IMR-90 (cell line): Measurements from ENCODE around the gene POFUT1. TPM values are rescaled to one million over a fixed set of nuclear protein-coding genes. Genes with fewer than 3 reads are reported as not detected.

Experiments used
- ATAC-seq: fragments of 200-7000 bp; cut with Tn5 transposase; 2 replicates; pipeline ENCODE4 v1.9.1; 2020; ENCODE audit warnings: low read depth, mild to moderate bottlenecking, moderate library complexity
- BruUV-seq: library from RNA; stranded (reverse); fragments of 400-500 nt; replicated peaks from 2 replicates; lab custom pipeline; 2021; lab: Mats Ljungman, UMichigan
- CTCF ChIA-PET: fragments of 300-600 bp; formaldehyde crosslinking; extraction: SDS; loops from one replicate; lab custom pipeline; 2021; ENCODE audit warnings: antibody characterized with exemption; lab: Yijun Ruan, JAX
- POLR2A ChIA-PET: fragments of 300-600 bp; sonication (Branson Sonifier 250); formaldehyde crosslinking; loops from one replicate; lab custom pipeline; 2022; ENCODE audit warnings: antibody characterized with exemption; ENCODE audit not compliant: unreplicated experiment; lab: Charles Lee
- DNase-seq: peaks from one replicate; pipeline ENCODE4 v3.0.0; 2013
- H2AFZ ChIP-seq: replicated peaks from 2 replicates; pipeline ENCODE3; 2013; ENCODE audit warnings: low read length, mild to moderate bottlenecking; ENCODE audit not compliant: poor library complexity
- H2AK5ac ChIP-seq: 2 replicates; pipeline ENCODE4 v1.6.1; 2013; ENCODE audit warnings: low read depth, low read length, inconsistent platforms
- H2AK9ac ChIP-seq: replicated peaks from 2 replicates; pipeline ENCODE3; 2013; ENCODE audit warnings: mild to moderate bottlenecking, low read depth, low read length, moderate library complexity; ENCODE audit not compliant: poor library complexity
- H2BK120ac ChIP-seq: 2 replicates; pipeline ENCODE4 v1.6.1; 2013; ENCODE audit warnings: low read depth, low read length, inconsistent platforms
- H2BK15ac ChIP-seq: 3 replicates; pipeline ENCODE4 v1.6.1; 2013; ENCODE audit warnings: low read depth, low read length, inconsistent platforms
- H2BK20ac ChIP-seq: 2 replicates; pipeline ENCODE4 v1.6.1; 2013; ENCODE audit warnings: low read depth, mild to moderate bottlenecking, inconsistent platforms, low read length, moderate library complexity
- H2BK5ac ChIP-seq: 2 replicates; pipeline ENCODE4 v1.6.1; 2013; ENCODE audit warnings: mild to moderate bottlenecking, low read depth, low read length, inconsistent platforms; ENCODE audit not compliant: poor library complexity, severe bottlenecking
- H3K14ac ChIP-seq: replicated peaks from 2 replicates; pipeline ENCODE4 v1.6.1; 2013; ENCODE audit warnings: low read depth, low read length, inconsistent platforms
- H3K18ac ChIP-seq: 2 replicates; pipeline ENCODE4 v1.6.1; 2013; ENCODE audit warnings: low read depth, low read length, control low read depth
- H3K23ac ChIP-seq: 2 replicates; pipeline ENCODE4 v1.6.1; 2013; ENCODE audit warnings: low read depth, low read length, inconsistent platforms
- H3K27ac ChIP-seq: 2 replicates; pipeline ENCODE4 v1.5.1; 2013; ENCODE audit warnings: mild to moderate bottlenecking, control low read depth, low read length; ENCODE audit not compliant: insufficient read depth
- H3K27me3 ChIP-seq: 2 replicates; pipeline ENCODE4 v1.6.1; 2013; ENCODE audit warnings: low read length; ENCODE audit not compliant: control insufficient read depth, insufficient read depth
- H3K36me3 ChIP-seq: 2 replicates; pipeline ENCODE4 v1.6.1; 2013; ENCODE audit warnings: low read length, mixed read lengths; ENCODE audit not compliant: control insufficient read depth, insufficient read depth
- H3K4ac ChIP-seq: 2 replicates; pipeline ENCODE4 v1.6.1; 2013; ENCODE audit warnings: low read depth, low read length, inconsistent platforms
- H3K4me1 ChIP-seq: 2 replicates; pipeline ENCODE4 v1.6.1; 2013; ENCODE audit warnings: low read length, mixed read lengths; ENCODE audit not compliant: control insufficient read depth, insufficient read depth
- H3K4me2 ChIP-seq: 2 replicates; pipeline ENCODE4 v1.6.1; 2013; ENCODE audit warnings: low read depth, mild to moderate bottlenecking, control low read depth, low read length, moderate library complexity
- H3K4me3 ChIP-seq: 2 replicates; pipeline ENCODE4 v1.5.1; 2013; ENCODE audit warnings: low read depth, mild to moderate bottlenecking, control low read depth, low read length, moderate library complexity; ENCODE audit not compliant: insufficient read depth
- H3K56ac ChIP-seq: 2 replicates; pipeline ENCODE4 v1.6.1; 2013; ENCODE audit warnings: low read length, inconsistent platforms; ENCODE audit not compliant: insufficient read depth; ENCODE audit errors: extremely low read depth
- H3K79me1 ChIP-seq, 2 experiments: 2 replicates each; pipeline ENCODE4 v1.6.1; 2013; ENCODE audit warnings: low read length in 2 of 2, inconsistent platforms in 1 of 2, low read depth in 1 of 2
- H3K9ac ChIP-seq: 2 replicates; pipeline ENCODE4 v1.6.1; 2013; ENCODE audit warnings: low read depth, low read length, control low read depth
- H3K9me1 ChIP-seq: 2 replicates; pipeline ENCODE4 v1.6.1; 2013; ENCODE audit warnings: low read length, inconsistent platforms; ENCODE audit not compliant: insufficient read depth
- H3K9me3 ChIP-seq: 2 replicates; pipeline ENCODE4 v1.6.1; 2013; ENCODE audit warnings: low read length; ENCODE audit not compliant: control insufficient read depth, insufficient read depth
- H4K20me1 ChIP-seq: 2 replicates; pipeline ENCODE4 v1.6.1; 2013; ENCODE audit warnings: low read length, inconsistent platforms; ENCODE audit not compliant: insufficient read depth
- H4K5ac ChIP-seq: 2 replicates; pipeline ENCODE4 v1.6.1; 2013; ENCODE audit warnings: mild to moderate bottlenecking, low read depth, low read length, control low read depth
- H4K8ac ChIP-seq, 2 experiments: 2 replicates each; pipeline ENCODE4 v1.6.1; 2013; ENCODE audit warnings: low read depth in 2 of 2, low read length in 2 of 2, control low read depth in 1 of 2, inconsistent platforms in 1 of 2
- H4K91ac ChIP-seq: 2 replicates; pipeline ENCODE4 v1.6.1; 2013; ENCODE audit warnings: low read depth, low read length, inconsistent platforms; ENCODE audit not compliant: insufficient read depth
- BHLHE40 ChIP-seq: fragments of 150-350 bp; IDR thresholded peaks from 2 replicates; pipeline ENCODE4 v1.6.1; 2016; ENCODE audit warnings: mild to moderate bottlenecking, low read depth, low read length
- CHD1 ChIP-seq: IDR thresholded peaks from 2 replicates; pipeline ENCODE4 v1.6.1; 2012; ENCODE audit warnings: low read depth, low read length, improper control_type of control experiment
- FOS ChIP-seq: fragments of 150-350 bp; IDR thresholded peaks from 2 replicates; pipeline ENCODE4 v1.6.1; 2016; ENCODE audit warnings: low read depth, low read length
- MAFK ChIP-seq: IDR thresholded peaks from 2 replicates; pipeline ENCODE4 v1.6.1; 2012; ENCODE audit warnings: low read depth, low read length, improper control_type of control experiment
- MAZ ChIP-seq: IDR thresholded peaks from 2 replicates; pipeline ENCODE4 v1.6.1; 2012; ENCODE audit warnings: low read depth, mild to moderate bottlenecking, low read length, improper control_type of control experiment, moderate library complexity, borderline replicate concordance
- NFE2L2 ChIP-seq: fragments of 150-350 bp; IDR thresholded peaks from 2 replicates; pipeline ENCODE4 v1.6.1; 2016; ENCODE audit warnings: low read depth, mild to moderate bottlenecking, low read length
- POLR2A ChIP-seq: IDR thresholded peaks from 2 replicates; pipeline ENCODE4 v1.6.1; 2012; ENCODE audit warnings: mild to moderate bottlenecking, low read depth, low read length
- RAD21 ChIP-seq: IDR thresholded peaks from 2 replicates; pipeline ENCODE4 v1.6.1; 2012; ENCODE audit warnings: low read length, improper control_type of control experiment
- RCOR1 ChIP-seq: IDR thresholded peaks from 2 replicates; pipeline ENCODE4 v1.6.1; 2012; ENCODE audit warnings: mild to moderate bottlenecking, low read length, improper control_type of control experiment; ENCODE audit not compliant: insufficient replicate concordance
- WGBS, 2 experiments: methylation state at CpG; one replicate each; pipeline versions ENCODE4 v1.1.5 to v1.1.7; 2013; ENCODE audit warnings: missing lambda C conversion rate in 2 of 2; ENCODE audit not compliant: insufficient read length in 1 of 2; ENCODE audit errors: extremely low coverage in 2 of 2; 5-methylcytosine and 5-hydroxymethylcytosine counted together
- dilution Hi-C: fragments of 300-500 bp; cut with HindIII; formaldehyde crosslinking; loops from one replicate; pipeline ENCODE4 v1.14.3; 2018; ENCODE audit warnings: low sequenced_read_pairs; ENCODE audit not compliant: unreplicated experiment
- in situ Hi-C: fragments of 300-500 bp; cut with MboI; formaldehyde crosslinking; loops from 3 replicates; pipeline ENCODE4 v1.14.3; 2019; ENCODE audit warnings: low sequenced_read_pairs, inconsistent platforms, mixed read lengths
- intact Hi-C: fragments of 100-400 bp; cut with micrococcal nuclease; formaldehyde crosslinking; loops from 2 replicates; pipeline ENCODE4 v1.10.0; 2022
- polyA plus RNA-seq, 3 experiments: library from polyadenylated mRNA; depleted of rRNA; stranded (reverse); fragments of >200 nt; gene quantifications; 2 replicates each; pipeline ENCODE4 v1.2.3, GENCODE V29; 2012; ENCODE audit warnings: low replicate concordance in 1 of 3
- total RNA-seq: library from RNA; depleted of rRNA; stranded (reverse); fragments of >200 nt; gene quantifications from 2 replicates; pipeline ENCODE4 v1.2.3, GENCODE V29; 2012
- TF ChIP-seq, protein P1 (sequence below): fragments of 150-350 bp; IDR thresholded peaks from 2 replicates; pipeline ENCODE4 v1.6.1; 2016; ENCODE audit warnings: low read depth, mild to moderate bottlenecking, low read length, moderate library complexity, borderline replicate concordance
- TF ChIP-seq, protein P2 (sequence below): fragments of 150-350 bp; IDR thresholded peaks from 2 replicates; pipeline ENCODE4 v1.6.1; 2017; ENCODE audit warnings: mild to moderate bottlenecking, antibody characterized with exemption, low read length, low read depth
- TF ChIP-seq, protein P3 (sequence below): conservative IDR thresholded peaks from 2 replicates; pipeline ENCODE4 v1.5.1; 2012; ENCODE audit warnings: mild to moderate bottlenecking, low read depth, low read length, improper control_type of control experiment

POFUT1 gene
- total and polyA plus RNA-seq, 2 of the 4 experiments (the other 2 are of a cell fraction), result 25.5 to 41.1 TPM

DNA sequence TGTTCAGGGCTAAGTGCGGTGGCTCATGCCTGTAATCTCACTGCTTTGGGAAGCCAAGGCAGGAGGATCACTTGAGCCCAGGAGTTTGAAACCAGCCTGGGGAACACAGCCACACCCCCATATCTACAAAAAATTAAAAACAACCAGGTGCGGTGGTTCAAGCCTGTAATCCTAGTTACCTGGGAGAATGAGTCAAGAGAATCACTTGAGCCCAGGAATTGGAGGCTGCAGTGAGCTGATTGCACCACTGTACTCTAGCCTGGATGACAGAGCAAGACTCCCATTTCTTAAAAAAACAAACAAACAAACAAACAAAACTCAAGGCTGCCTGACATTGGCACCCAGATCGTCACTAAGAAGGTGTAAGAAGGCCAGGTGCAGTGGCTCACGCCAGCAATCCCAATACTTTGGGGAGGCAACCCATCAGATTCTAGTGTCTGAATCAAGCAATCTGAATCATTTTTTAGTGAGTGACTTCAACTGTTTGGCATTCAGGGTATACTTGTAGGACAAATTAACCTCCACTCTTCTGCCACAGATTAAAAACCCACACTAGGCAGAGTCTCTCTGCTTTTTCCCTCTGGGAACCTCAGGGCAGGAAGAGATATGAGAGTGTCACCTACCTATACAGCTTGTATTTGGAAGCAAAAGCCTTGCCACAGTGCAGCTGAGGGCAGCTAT is 6.2 kb upstream of the POFUT1 start:
- peaks cover 29% of the 10 kb centered on the region for H3K9me1 ChIP-seq
- H3K18ac ChIP-seq, result no peak overlapping the region
- H2AK5ac ChIP-seq, result peak overlapping the region; percentile 51; the same call in 1 of the 2 replicates
- peak; percentile 59 for ATAC-seq
- no CpG with 5 or more reads among the region's 4 CpGs for WGBS, 2 experiments
- H3K27ac ChIP-seq, result no peak overlapping the region
- no peak overlapping the region for H4K8ac ChIP-seq
- no peak overlapping the region for H2BK120ac ChIP-seq
- H3K56ac ChIP-seq, result no peak overlapping the region
- H3K27me3 ChIP-seq, result no peaks in the 10 kb centered on the region
- ChIA-PET CTCF (no interaction called here), POLR2A (no interaction called here)
- no peak overlapping the region for H4K5ac ChIP-seq
- no TSS peak for BruUV-seq
- no peak overlapping the region for H2AFZ ChIP-seq
- dilution Hi-C loops (no loop called here), intact Hi-C loops (no loop called here), in situ Hi-C loops (no loop called here)
- peak overlapping the region; percentile 40 for H3K4ac ChIP-seq
- no peak overlapping the region for H2AK9ac ChIP-seq
- TF ChIP-seq, protein P1, sequence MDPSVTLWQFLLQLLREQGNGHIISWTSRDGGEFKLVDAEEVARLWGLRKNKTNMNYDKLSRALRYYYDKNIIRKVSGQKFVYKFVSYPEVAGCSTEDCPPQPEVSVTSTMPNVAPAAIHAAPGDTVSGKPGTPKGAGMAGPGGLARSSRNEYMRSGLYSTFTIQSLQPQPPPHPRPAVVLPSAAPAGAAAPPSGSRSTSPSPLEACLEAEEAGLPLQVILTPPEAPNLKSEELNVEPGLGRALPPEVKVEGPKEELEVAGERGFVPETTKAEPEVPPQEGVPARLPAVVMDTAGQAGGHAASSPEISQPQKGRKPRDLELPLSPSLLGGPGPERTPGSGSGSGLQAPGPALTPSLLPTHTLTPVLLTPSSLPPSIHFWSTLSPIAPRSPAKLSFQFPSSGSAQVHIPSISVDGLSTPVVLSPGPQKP, result no peak
- TF ChIP-seq CHD1, result no peak
- TF ChIP-seq RAD21, result no peak
- no peak for TF ChIP-seq RCOR1
- TF ChIP-seq BHLHE40, result no peak
- no peak for TF ChIP-seq MAFK
- TF ChIP-seq NFE2L2, result no peak
- no peak for TF ChIP-seq MAZ
- TF ChIP-seq, protein P2, sequence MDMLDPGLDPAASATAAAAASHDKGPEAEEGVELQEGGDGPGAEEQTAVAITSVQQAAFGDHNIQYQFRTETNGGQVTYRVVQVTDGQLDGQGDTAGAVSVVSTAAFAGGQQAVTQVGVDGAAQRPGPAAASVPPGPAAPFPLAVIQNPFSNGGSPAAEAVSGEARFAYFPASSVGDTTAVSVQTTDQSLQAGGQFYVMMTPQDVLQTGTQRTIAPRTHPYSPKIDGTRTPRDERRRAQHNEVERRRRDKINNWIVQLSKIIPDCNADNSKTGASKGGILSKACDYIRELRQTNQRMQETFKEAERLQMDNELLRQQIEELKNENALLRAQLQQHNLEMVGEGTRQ, result no peak
- TF ChIP-seq, protein P3, sequence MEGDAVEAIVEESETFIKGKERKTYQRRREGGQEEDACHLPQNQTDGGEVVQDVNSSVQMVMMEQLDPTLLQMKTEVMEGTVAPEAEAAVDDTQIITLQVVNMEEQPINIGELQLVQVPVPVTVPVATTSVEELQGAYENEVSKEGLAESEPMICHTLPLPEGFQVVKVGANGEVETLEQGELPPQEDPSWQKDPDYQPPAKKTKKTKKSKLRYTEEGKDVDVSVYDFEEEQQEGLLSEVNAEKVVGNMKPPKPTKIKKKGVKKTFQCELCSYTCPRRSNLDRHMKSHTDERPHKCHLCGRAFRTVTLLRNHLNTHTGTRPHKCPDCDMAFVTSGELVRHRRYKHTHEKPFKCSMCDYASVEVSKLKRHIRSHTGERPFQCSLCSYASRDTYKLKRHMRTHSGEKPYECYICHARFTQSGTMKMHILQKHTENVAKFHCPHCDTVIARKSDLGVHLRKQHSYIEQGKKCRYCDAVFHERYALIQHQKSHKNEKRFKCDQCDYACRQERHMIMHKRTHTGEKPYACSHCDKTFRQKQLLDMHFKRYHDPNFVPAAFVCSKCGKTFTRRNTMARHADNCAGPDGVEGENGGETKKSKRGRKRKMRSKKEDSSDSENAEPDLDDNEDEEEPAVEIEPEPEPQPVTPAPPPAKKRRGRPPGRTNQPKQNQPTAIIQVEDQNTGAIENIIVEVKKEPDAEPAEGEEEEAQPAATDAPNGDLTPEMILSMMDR, result no peak
- no peak for TF ChIP-seq POLR2A
- no peak for TF ChIP-seq FOS
- H2BK15ac ChIP-seq, result no peak overlapping the region
- H3K14ac ChIP-seq, result no peak overlapping the region; the same call in 1 of the 2 replicates
- H3K79me1 ChIP-seq, result peaks cover 60 to 90% of the 10 kb centered on the region in 2 experiments
- DNase-seq, result peak; percentile 43
- H3K36me3 ChIP-seq, result peaks cover 42% of the 10 kb centered on the region
- H3K9ac ChIP-seq, result no peak overlapping the region
- H4K91ac ChIP-seq, result no peak overlapping the region
- H3K4me3 ChIP-seq, result no peak overlapping the region
- H3K4me1 ChIP-seq, result peaks cover 16% of the 10 kb centered on the region
- no peak overlapping the region for H3K4me2 ChIP-seq
- H2BK20ac ChIP-seq, result no peak overlapping the region
- H2BK5ac ChIP-seq, result no peak overlapping the region
- no peaks in the 10 kb centered on the region for H3K9me3 ChIP-seq
- no peak overlapping the region for H3K23ac ChIP-seq
- H4K20me1 ChIP-seq, result peaks cover 55% of the 10 kb centered on the region
